Astrocyte (in vitro differentiated cells and primary cell): ENCODE results near the gene LPO.

ENCODE experiments used
- CTCF ChIP-seq: IDR thresholded peaks from 2 replicates; pipeline ENCODE4 v1.5.1; 2011; ENCODE audit warnings: low read depth, mild to moderate bottlenecking, inconsistent platforms, low read length, moderate library complexity; ENCODE audit not compliant: insufficient read depth
- EZH2 ChIP-seq: IDR thresholded peaks from 2 replicates; pipeline ENCODE4 v1.6.1; 2012; ENCODE audit warnings: mild to moderate bottlenecking, low read length, inconsistent platforms; ENCODE audit not compliant: insufficient read depth

GRCh38 chr17:58285422-58285810, 47.0 kb downstream of the LPO start:
- no peak for TF ChIP-seq CTCF
- TF ChIP-seq EZH2: no peak
